Measurements from ENCODE around the gene LHPP. TPM values are rescaled to one million over a fixed set of nuclear protein-coding genes. Genes with fewer than 3 reads are reported as not detected.

Gene LHPP
- total RNA-seq, 1 donor from 2014 or later: 12.1 TPM

DNA sequence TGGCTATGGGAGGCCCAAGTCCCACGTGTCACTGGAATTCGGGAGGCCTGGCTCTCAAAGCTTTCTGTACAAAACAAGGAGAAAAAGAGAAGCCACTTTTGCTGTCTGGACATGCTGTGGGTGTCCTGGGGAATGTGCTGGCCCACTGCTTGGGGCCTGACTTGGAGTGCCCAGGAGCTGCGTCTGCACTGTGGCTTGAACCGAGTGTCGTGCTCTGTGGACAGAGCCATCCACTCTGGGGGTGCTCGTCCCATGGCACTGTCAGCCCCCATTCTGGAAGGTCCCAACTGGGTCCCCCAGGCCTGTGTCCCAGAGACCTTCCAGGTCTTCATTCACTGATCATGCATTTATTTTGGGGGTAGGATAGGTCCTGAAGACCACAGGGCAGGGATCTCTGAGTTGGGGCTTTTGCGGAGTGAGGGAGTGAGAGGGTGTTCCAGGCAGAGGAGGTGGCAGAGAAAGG lies 138.0 kb downstream of the LHPP start:
- DNase-seq (ENCODE audit: low read depth): no peak
- TF ChIP-seq, protein P1, sequence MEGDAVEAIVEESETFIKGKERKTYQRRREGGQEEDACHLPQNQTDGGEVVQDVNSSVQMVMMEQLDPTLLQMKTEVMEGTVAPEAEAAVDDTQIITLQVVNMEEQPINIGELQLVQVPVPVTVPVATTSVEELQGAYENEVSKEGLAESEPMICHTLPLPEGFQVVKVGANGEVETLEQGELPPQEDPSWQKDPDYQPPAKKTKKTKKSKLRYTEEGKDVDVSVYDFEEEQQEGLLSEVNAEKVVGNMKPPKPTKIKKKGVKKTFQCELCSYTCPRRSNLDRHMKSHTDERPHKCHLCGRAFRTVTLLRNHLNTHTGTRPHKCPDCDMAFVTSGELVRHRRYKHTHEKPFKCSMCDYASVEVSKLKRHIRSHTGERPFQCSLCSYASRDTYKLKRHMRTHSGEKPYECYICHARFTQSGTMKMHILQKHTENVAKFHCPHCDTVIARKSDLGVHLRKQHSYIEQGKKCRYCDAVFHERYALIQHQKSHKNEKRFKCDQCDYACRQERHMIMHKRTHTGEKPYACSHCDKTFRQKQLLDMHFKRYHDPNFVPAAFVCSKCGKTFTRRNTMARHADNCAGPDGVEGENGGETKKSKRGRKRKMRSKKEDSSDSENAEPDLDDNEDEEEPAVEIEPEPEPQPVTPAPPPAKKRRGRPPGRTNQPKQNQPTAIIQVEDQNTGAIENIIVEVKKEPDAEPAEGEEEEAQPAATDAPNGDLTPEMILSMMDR (conservative IDR thresholded peaks at IDR 0.05; ENCODE audit: low read depth, low read length): no peak
- H3K4me3 ChIP-seq (ENCODE audit: low read depth, low read length): no peak overlapping the region

DNA sequence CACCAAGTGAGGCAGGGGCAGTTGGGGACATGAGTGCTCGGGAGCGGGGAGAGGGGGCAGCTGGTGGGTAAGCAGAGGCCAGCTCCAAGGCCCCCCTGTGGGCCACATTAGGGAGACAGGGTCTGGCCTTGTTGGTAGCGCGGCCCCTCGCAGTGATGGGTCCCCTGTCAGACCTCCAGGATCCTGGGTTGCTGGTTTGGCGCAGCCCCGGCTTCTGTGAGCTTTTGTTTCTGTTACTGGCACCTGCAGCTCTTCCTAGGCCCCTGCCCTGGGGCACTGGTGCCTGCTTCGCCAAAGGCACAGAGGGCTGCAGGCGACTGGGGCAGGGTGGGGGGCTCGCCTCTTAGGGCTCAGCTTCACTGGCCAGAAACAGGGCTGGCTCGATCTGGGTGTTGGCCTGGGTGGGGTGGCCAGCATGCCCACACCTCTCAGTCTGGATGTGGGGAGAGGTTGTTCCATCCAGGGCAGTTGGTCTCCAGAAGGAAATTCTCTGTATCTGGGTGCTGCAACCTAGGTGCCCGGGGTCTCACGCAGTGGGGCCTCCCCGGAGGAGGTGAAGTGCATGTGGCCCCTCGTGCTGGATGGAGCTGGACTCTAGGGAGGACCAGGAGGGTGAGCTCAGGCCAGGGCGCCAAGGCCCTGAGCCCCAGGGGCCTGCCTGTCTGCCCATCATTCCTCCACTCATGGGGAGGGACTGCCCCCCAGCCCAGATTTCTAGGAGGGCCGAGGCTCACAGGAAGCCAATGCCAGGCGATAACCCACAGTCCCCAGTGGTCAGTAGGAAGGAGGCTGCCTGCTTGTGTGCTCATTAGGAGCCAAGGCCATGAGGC lies 138.6 kb downstream of the LHPP start:
- H3K4me3 ChIP-seq (ENCODE audit: low read depth, low read length): no peak overlapping the region
- TF ChIP-seq, protein P1 (conservative IDR thresholded peaks at IDR 0.05; ENCODE audit: low read depth, low read length): no peak
- no peak for DNase-seq (ENCODE audit: low read depth)

DNA sequence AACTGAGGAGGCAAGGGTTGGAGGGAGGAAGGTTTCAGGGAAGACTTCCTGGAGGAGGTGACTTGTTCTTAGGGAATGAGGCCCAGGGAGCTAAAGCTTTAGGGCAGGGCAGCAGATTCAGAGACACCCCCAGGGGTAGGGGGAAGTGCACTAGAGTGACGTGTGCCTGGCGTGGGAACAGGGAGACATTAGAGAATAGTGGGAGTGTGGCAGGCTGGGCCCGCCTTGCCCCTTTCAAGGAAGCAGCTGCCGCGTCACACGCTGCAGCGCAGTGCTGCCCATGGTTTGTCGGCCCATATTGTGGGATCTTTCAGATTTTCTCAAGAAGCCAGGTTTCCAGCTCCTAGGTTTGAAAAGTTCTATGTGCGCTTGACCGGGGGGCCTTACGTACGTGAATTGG lies 139.4 kb downstream of the LHPP start:
- H3K4me3 ChIP-seq (ENCODE audit: low read depth, low read length): no peak overlapping the region
- DNase-seq (ENCODE audit: low read depth): no peak
- TF ChIP-seq, protein P1 (conservative IDR thresholded peaks at IDR 0.05; ENCODE audit: low read depth, low read length): no peak

DNA sequence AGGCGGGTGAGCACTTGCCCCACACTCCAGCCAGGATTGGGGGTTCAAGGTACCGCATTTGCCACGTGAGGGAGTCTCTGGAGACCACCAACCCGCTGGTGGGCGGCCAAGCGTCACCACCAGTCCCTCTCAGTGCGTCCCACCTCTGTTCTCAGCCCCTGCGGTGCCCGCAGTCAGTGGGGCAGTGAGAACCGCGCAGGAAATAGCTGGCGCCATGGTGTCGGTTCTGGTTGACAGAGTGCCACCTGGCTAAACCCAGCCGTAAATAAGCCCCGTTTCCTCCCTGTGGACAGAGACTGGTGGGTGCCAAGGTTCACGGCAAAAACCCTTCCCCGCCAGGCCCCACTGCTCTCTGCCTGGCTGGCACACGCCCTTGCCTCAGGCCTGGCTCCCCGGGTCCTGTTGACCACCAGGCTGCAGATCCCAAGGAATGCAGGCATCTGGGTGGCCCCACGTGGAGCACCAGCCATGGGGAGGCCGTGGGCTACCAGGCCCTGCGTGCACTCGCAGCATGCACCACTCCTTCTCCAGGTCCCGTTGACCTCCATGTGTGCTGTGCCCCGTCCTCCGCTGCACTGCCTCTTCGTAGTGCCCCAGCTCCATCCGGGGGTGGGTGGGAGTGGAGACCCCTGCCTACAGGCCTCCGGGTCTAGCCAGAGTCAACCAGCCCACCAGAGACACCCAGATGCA lies 140.0 kb downstream of the LHPP start:
- H3K4me3 ChIP-seq (ENCODE audit: low read depth, low read length): no peak overlapping the region
- no peak for DNase-seq (ENCODE audit: low read depth)
- TF ChIP-seq, protein P1 (conservative IDR thresholded peaks at IDR 0.05; ENCODE audit: low read depth, low read length): no peak

DNA sequence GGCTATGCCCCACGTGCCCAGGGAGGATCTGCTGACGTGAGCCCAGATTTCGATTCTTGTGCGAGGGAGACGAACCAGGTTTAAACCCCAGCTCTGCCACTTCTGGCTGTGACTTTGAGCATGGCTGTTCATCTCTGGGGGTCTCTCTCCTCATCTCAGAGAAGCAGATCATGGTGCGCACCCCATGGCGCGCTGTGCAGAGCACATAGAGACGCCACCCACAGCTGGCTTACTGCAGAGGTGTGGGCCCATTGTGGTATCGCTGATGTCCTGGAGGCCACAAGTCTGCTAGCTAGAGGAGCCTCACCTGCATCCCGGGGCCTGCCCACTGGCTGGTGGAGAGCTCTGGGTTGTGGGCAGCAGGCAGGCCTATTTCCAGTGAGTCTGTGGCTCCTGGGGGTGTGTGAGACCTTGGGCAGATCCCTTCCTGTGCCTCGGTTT lies 140.5 kb downstream of the LHPP start:
- no peak for DNase-seq (ENCODE audit: low read depth)

DNA sequence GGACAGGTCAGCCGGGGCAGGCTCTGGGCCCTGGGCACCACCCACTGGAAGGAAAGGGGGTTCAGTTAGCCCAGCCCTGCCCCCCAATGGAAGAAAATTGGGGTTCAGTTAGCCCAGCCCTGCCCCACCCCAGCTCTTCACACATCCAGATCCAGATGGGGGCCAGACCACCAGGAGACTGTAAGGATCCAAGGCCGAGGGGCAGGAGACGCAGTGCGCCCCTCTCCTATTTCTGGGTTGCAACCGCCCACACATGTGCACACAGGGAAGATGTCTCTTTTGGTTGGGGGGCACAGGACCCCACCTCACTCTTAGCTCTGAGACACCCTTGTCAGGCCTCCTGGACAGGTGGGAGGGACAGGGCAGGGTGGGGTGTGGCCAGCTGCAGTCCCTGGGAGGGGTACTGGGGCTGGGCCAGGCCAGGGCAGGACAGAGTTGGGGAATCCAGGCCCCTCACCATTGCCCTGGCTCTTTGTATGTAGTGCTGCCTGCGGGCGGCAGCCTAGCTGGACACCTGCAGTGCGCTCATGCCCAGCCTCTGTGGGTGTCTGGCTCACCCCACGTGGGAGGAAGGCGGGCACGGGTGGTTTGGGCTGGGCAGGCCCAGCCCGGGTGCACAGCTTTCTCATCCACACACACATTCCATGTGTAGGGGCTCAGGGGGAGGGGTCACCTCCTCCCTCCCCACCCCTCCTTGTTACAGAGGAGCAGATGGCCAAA lies 141.2 kb downstream of the LHPP start:
- TF ChIP-seq, protein P1 (conservative IDR thresholded peaks at IDR 0.05; ENCODE audit: low read depth, low read length): no peak
- no peak for DNase-seq (ENCODE audit: low read depth)
- H3K4me3 ChIP-seq (ENCODE audit: low read depth, low read length): no peak overlapping the region

More for the DNA sequence above, 140.5 kb downstream of the LHPP start:
- TF ChIP-seq, protein P1 (conservative IDR thresholded peaks at IDR 0.05; ENCODE audit: low read depth, low read length): no peak
- H3K4me3 ChIP-seq (ENCODE audit: low read depth, low read length): no peak overlapping the region
